Endodermal cell (in vitro differentiated cells): ENCODE measurements around the gene GCLC. TPM values are rescaled to one million over a fixed set of nuclear protein-coding genes. Genes with fewer than 3 reads are reported as not detected.

Experiments used
- DNase-seq: peaks from one replicate; pipeline ENCODE4 v3.0.0-alpha.2; 2017
- H3K27ac ChIP-seq: 2 replicates; pipeline ENCODE4 v1.5.1; 2013; ENCODE audit warnings: mild to moderate bottlenecking, low read depth, low read length, moderate library complexity
- H3K27me3 ChIP-seq: 2 replicates; pipeline ENCODE4 v1.6.1; 2013; ENCODE audit warnings: mild to moderate bottlenecking, low read length, moderate library complexity; ENCODE audit not compliant: insufficient read depth, control insufficient read depth, poor library complexity, severe bottlenecking
- H3K36me3 ChIP-seq: 2 replicates; pipeline ENCODE4 v1.7.0; 2013; ENCODE audit warnings: mild to moderate bottlenecking, low read length, moderate library complexity; ENCODE audit not compliant: control insufficient read depth, insufficient read depth
- H3K4me1 ChIP-seq: one replicate; pipeline ENCODE4 v1.7.0; 2013; ENCODE audit warnings: low read length; ENCODE audit not compliant: control insufficient read depth, insufficient read depth
- H3K4me3 ChIP-seq: 2 replicates; pipeline ENCODE4 v1.5.1; 2013; ENCODE audit warnings: mild to moderate bottlenecking, low read length, moderate library complexity
- H3K9ac ChIP-seq: 2 replicates; pipeline ENCODE4 v1.6.1; 2013; ENCODE audit warnings: mild to moderate bottlenecking, low read length, moderate library complexity; ENCODE audit not compliant: poor library complexity, severe bottlenecking; ENCODE audit errors: extremely low read depth
- H3K9me3 ChIP-seq: 2 replicates; pipeline ENCODE4 v1.6.1; 2013; ENCODE audit warnings: mild to moderate bottlenecking, low read length, moderate library complexity; ENCODE audit not compliant: control insufficient read depth
- H3K27ac Mint-ChIP-seq: 2 replicates; pipeline ENCODE4 v1.8.0; 2020; ENCODE audit warnings: mixed read lengths
- H3K27me3 Mint-ChIP-seq: 2 replicates; pipeline ENCODE4 v1.8.0; 2021; ENCODE audit warnings: mild to moderate bottlenecking, mixed read lengths; ENCODE audit not compliant: insufficient read depth
- H3K36me3 Mint-ChIP-seq: 2 replicates; pipeline ENCODE4 v1.8.0; 2020; ENCODE audit warnings: low read depth, mixed read lengths
- H3K4me1 Mint-ChIP-seq: 2 replicates; pipeline ENCODE4 v1.8.0; 2020; ENCODE audit warnings: mixed read lengths
- H3K4me3 Mint-ChIP-seq: 2 replicates; pipeline ENCODE4 v1.8.0; 2020; ENCODE audit warnings: mild to moderate bottlenecking, moderate library complexity, mixed read lengths
- H3K9me3 Mint-ChIP-seq: 2 replicates; pipeline ENCODE4 v1.8.0; 2020; ENCODE audit warnings: mild to moderate bottlenecking, mixed read lengths
- CTCF ChIP-seq: fragments of 200-600 bp; sonication (generic); conservative IDR thresholded peaks from 2 replicates; pipeline ENCODE4 v1.5.0; 2021; ENCODE audit warnings: antibody characterized with exemption, mild to moderate bottlenecking
- WGBS, 2 experiments: methylation state at CpG; one replicate each; pipeline versions ENCODE4 v1.1.5 to v1.1.7; 2013; ENCODE audit warnings: missing lambda C conversion rate in 2 of 2, mixed read lengths in 1 of 2; ENCODE audit not compliant: insufficient coverage in 1 of 2, insufficient read length in 1 of 2; 5-methylcytosine and 5-hydroxymethylcytosine counted together
- total RNA-seq, 2 donors: library from RNA; stranded (reverse); fragmentation: NEBNext Ultra II Directional in 1 of 2; extraction: Animal tissue kit (Norgen Biotek cat#: 25700) in 1 of 2; gene quantifications; 2 replicates in 1 of 2; 3 replicates in 1 of 2; pipeline ENCODE4 v1.2.1, GENCODE V29; 2021

GCLC gene
- total RNA-seq, 2 donors from 2014 or later: 44.7 to 57.7 TPM

GRCh38 chr6:53517021-53517420, 27.9 kb downstream of the GCLC start:
- no peak overlapping the region for H3K27ac ChIP-seq
- H3K4me1 Mint-ChIP-seq: peaks cover 3% of the 10 kb centered on the region
- WGBS, 2 experiments: 89 to 100% methylated on average over 1 to 2 of the region's 2 CpGs
- peaks cover 78% of the 10 kb centered on the region for H3K36me3 ChIP-seq
- H3K4me3 ChIP-seq: no peak overlapping the region
- peaks cover 61% of the 10 kb centered on the region for H3K36me3 Mint-ChIP-seq
- H3K9me3 ChIP-seq: no peaks in the 10 kb centered on the region
- no peaks in the 10 kb centered on the region for H3K27me3 Mint-ChIP-seq
- H3K27ac Mint-ChIP-seq: no peak overlapping the region
- no peaks in the 10 kb centered on the region for H3K4me1 ChIP-seq
- no peaks in the 10 kb centered on the region for H3K9me3 Mint-ChIP-seq
- no peak for DNase-seq
- no peak for TF ChIP-seq CTCF
- no peak overlapping the region for H3K4me3 Mint-ChIP-seq
- H3K27me3 ChIP-seq: no peaks in the 10 kb centered on the region
- H3K9ac ChIP-seq: no peak overlapping the region

GRCh38 chr6:53514677-53515076, 30.2 kb downstream of the GCLC start:
- H3K4me3 ChIP-seq: no peak overlapping the region
- H3K9me3 Mint-ChIP-seq: no peaks in the 10 kb centered on the region
- H3K4me3 Mint-ChIP-seq: no peak overlapping the region
- DNase-seq: no peak
- H3K36me3 Mint-ChIP-seq: peaks cover 66% of the 10 kb centered on the region
- no peaks in the 10 kb centered on the region for H3K9me3 ChIP-seq
- H3K4me1 ChIP-seq: no peaks in the 10 kb centered on the region
- H3K27me3 ChIP-seq: no peaks in the 10 kb centered on the region
- H3K9ac ChIP-seq: no peak overlapping the region
- H3K27ac ChIP-seq: no peak overlapping the region
- H3K27ac Mint-ChIP-seq: no peak overlapping the region
- WGBS, 2 experiments: 93 to 100% methylated on average over 2 to 3 of the region's 3 CpGs
- peaks cover 3% of the 10 kb centered on the region for H3K4me1 Mint-ChIP-seq
- no peaks in the 10 kb centered on the region for H3K27me3 Mint-ChIP-seq
- TF ChIP-seq CTCF: no peak
- H3K36me3 ChIP-seq: peaks cover 81% of the 10 kb centered on the region

- no peak overlapping the region for H3K4me3 ChIP-seq
- Mint-ChIP-seq H3K9me3 (no peaks in the 10 kb centered on the region), H3K4me1 (peaks cover 4% of the 10 kb centered on the region), H3K27me3 (no peaks in the 10 kb centered on the region), H3K36me3 (peaks cover 62% of the 10 kb centered on the region), H3K4me3 (no peak overlapping the region), H3K27ac (peak overlapping the region; percentile 42)
- H3K9me3 ChIP-seq: no peaks in the 10 kb centered on the region
- H3K27ac ChIP-seq: no peak overlapping the region
- H3K4me1 ChIP-seq: no peaks in the 10 kb centered on the region
- TF ChIP-seq CTCF: no peak
- H3K27me3 ChIP-seq: no peaks in the 10 kb centered on the region
- no peak for DNase-seq
- WGBS, 2 experiments: 98 to 100% methylated on average over 1 of the region's 2 CpGs
- peaks cover 77% of the 10 kb centered on the region for H3K36me3 ChIP-seq
- H3K9ac ChIP-seq: no peak overlapping the region
Measured at GRCh38 chr6:53513519-53513966, 31.4 kb downstream of the GCLC start.
